ENCODE data around the gene ADAM33.

ADAM33 gene

DNA sequence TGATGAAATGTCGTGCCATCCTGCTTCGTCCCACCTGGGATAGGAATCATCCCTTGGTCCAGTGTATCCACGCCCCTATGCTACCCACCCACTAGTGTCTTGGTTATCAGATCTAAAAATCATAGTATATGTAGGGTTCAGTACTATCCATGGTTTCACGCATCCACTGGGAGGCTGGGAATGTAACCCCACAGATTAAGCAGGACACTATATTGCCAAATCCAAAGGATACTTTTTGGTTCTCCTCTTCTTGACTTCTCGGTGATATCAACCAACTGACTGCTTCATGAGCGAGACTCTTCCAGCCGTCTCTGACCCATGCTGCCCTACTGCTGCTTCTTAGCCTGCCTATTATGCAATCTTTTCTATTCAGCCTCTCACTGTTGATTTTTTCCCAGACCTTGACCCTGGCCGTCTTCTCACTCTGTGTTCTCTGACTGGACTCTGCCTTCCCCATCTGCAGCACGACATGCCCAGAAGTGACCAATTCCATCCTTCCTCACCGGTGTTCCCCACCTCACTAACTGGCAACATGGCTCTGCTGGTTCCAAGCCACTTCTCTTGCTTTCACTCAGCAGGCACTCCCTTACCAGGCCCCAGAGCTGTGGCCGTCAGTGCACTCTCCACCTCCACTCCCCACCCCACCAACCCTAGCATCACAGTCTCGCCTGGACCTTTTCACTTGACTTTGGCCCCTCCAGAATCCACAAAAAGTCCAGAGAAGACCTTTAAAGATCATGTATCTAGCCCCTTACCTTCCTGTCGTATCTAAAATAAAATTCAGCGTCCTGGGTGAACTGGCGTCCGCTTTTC lies 53.1 kb downstream of the ADAM33 start:
- DNase-seq (ENCODE audit: low read depth, low spot score), result no peak
- no peak overlapping the region for H3K4me3 ChIP-seq (ENCODE audit: low read length)

DNA sequence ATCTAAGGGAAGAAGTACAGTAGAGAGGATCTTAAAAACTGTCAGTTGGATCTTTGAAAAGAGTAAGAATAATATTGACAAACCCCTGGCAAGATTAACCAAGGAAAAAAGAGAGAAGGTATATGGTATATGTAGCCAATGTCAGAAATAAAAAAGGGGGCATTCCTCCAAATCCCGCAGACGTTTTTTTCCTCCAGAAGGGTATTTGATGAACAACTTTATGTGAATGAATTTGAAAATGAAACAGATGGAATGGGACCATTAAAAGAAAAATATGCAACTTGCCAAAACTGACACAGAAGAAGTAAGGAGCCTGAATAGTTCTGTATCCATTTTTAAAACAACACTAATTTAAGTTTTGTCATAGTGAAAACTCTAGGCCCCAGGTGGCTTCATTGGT lies 54.3 kb downstream of the ADAM33 start:
- no peak for DNase-seq (ENCODE audit: low read depth, low spot score)
- H3K4me3 ChIP-seq (ENCODE audit: low read length), result no peak overlapping the region

DNA sequence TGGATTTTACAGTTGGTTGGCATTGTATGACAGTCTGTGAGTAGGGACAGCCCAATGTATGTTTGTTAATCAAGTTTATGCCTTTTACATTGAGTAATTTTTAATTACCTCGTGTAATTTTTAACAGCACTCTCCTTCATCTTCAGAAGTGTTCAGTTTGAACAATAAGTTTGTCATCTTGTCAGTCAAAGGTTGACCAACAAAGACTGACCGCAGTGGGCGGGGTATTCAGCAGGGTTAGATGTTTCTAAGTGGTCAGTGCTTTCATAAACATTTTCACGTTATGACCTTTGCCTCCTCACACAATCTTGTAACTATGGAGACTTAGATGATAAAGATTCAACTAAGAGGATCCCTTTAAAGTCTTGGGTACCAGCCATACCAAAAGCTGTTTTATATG lies 59.4 kb downstream of the ADAM33 start:
- no peak for DNase-seq (ENCODE audit: low read depth, low spot score)
- H3K4me3 ChIP-seq (ENCODE audit: low read length), result no peak overlapping the region

DNA sequence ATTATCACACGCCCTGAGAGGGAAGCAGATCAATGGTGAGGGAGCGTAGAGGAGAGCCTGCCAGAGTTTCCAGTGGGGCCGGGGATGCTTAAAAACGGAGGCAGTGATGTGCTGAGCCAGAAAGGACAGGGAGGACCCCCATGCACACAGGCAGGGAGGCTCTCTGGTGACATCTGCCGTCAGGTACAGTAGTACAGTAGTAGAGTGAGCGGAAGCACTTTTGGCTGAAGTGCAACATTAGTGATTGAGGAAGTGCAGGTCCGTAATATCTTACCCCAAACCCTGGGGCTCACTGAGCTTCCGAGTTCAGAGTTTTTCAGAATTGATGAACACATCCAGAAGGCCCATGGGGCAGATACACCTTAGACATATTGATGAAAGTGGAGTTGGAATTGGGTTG lies 60.7 kb downstream of the ADAM33 start:
- DNase-seq (ENCODE audit: low read depth, low spot score), result no peak
- no peak overlapping the region for H3K4me3 ChIP-seq (ENCODE audit: low read length)

All from Jurkat, Clone E6-1 (cell line).